Body of pancreas (tissue), 4 donors: Measurements from ENCODE around the gene ZNF592. TPM values are rescaled to one million over a fixed set of nuclear protein-coding genes. Genes with fewer than 3 reads are reported as not detected.

ENCODE experiments used
- ATAC-seq: fragments of 150-250 bp; one replicate; pipeline ENCODE4 v1.9.1; 2016
- DNase-seq, 4 donors: peaks; one replicate each; pipeline ENCODE4 v3.0.0-alpha.2; 2019
- H3K27ac ChIP-seq, 4 donors: fragments of 200-600 bp; sonication (generic); 1 replicate in 3 of 4; 2 replicates in 1 of 4; pipeline versions ENCODE4 v1.5.1 to v1.6.1; 2016 to 2019; ENCODE audit warnings: mild to moderate bottlenecking in 1 of 4, mixed read lengths in 1 of 4, moderate library complexity in 1 of 4
- H3K27me3 ChIP-seq, 2 donors: fragments of 200-600 bp; sonication (generic); one replicate each; pipeline ENCODE4 v1.6.0; 2016; ENCODE audit warnings: mild to moderate bottlenecking in 1 of 2
- H3K36me3 ChIP-seq, 2 donors: fragments of 200-600 bp; sonication (generic); replicated peaks in 1 of 2; 2 replicates each; pipeline ENCODE4 v1.5.1; 2016; ENCODE audit warnings: low read depth in 2 of 2; ENCODE audit not compliant: insufficient read depth in 1 of 2
- H3K4me1 ChIP-seq: fragments of 200-600 bp; sonication (generic); one replicate; pipeline ENCODE4 v1.6.0; 2016
- H3K4me3 ChIP-seq, 2 donors: fragments of 200-600 bp; sonication (generic); 1 replicate in 1 of 2; 2 replicates in 1 of 2; pipeline ENCODE4 v1.5.1; 2016 to 2019
- H3K9me3 ChIP-seq, 3 donors: fragments of 200-600 bp; sonication (generic); 1 replicate in 2 of 3; 2 replicates in 1 of 3; pipeline ENCODE4 v1.5.1; 2016
- POLR2A ChIP-seq, 3 donors: fragments of 450-650 bp; IDR thresholded peaks; one replicate each; pipeline ENCODE4 v1.6.1; 2016; ENCODE audit warnings: antibody characterized with exemption in 3 of 3, mild to moderate bottlenecking in 2 of 3
- WGBS, 2 donors: methylation state at CpG; one replicate each; pipeline ENCODE4 v1.1.5; 2017; 5-methylcytosine and 5-hydroxymethylcytosine counted together
- intact Hi-C: fragments of 100-400 bp; cut with DNase I; formaldehyde crosslinking; loops from one replicate; pipeline ENCODE4 v1.15.1; 2023
- total RNA-seq, 2 donors: library from RNA; depleted of rRNA; stranded (reverse); fragments of >200 nt; gene quantifications; one replicate each; pipeline ENCODE4 v1.1.0, GENCODE V29; 2016
- TF ChIP-seq, protein P1 (sequence below), 7 experiments: fragments of 450-650 bp in 4 of 7; fragments of 200-600 bp in 3 of 7; sonication (generic) in 3 of 7; IDR thresholded peaks; one replicate each; pipeline ENCODE4 v1.5.1; 2016 to 2019; ENCODE audit warnings: antibody characterized with exemption in 7 of 7

ZNF592 gene
- total RNA-seq, 2 donors from 2014 or later = 14.3 to 20.8 TPM

DNA sequence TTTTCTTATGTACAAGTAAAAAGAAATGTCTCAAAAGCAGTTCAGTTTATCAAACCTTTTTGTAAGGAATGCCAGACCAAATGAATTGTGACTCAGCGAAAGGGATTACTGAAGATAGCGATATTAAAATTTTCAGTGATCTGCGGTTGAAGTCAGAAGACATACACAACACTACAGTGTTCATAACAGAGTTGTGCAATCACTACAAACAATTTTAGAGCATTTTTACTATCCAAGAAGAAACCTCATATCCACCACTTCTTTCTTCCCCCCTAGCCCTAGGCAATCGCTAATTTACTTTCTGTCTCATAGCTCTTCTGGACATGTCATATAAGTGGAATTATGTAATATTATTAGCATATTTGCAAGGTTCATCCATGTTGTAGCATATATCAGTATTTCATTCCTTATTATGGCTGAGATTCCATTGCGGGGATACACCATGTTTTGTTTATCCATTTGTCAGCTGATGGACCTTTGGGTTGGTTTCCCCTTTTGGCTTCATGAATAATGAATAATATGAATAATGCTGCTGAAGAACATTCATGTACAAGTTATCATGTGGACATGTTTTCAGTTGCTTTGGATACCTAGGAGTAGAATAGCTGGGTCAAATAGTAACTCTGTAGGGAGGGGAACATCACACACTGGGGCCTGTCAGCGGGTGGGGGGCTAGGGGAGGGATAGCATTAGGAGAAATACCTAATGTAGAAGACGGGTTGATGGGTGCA is 45.2 kb downstream of the ZNF592 start:
- Histone ChIP-seq H3K9me3 (no peaks in the 10 kb centered on the region), H3K4me1 (no peaks in the 10 kb centered on the region), H3K4me3 (no peak overlapping the region), H3K36me3 (peaks cover 9 to 18% of the 10 kb centered on the region in 2 donors), H3K27ac (no peak overlapping the region), H3K27me3 (no peaks in the 10 kb centered on the region)
- TF ChIP-seq, protein P1, sequence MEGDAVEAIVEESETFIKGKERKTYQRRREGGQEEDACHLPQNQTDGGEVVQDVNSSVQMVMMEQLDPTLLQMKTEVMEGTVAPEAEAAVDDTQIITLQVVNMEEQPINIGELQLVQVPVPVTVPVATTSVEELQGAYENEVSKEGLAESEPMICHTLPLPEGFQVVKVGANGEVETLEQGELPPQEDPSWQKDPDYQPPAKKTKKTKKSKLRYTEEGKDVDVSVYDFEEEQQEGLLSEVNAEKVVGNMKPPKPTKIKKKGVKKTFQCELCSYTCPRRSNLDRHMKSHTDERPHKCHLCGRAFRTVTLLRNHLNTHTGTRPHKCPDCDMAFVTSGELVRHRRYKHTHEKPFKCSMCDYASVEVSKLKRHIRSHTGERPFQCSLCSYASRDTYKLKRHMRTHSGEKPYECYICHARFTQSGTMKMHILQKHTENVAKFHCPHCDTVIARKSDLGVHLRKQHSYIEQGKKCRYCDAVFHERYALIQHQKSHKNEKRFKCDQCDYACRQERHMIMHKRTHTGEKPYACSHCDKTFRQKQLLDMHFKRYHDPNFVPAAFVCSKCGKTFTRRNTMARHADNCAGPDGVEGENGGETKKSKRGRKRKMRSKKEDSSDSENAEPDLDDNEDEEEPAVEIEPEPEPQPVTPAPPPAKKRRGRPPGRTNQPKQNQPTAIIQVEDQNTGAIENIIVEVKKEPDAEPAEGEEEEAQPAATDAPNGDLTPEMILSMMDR (IDR thresholded peaks at IDR 0.05) = no peak
- no peak for TF ChIP-seq POLR2A (IDR thresholded peaks at IDR 0.05)
- intact Hi-C loops = no loop called here
- DNase-seq (no peak), ATAC-seq (no peak)
- WGBS, 2 donors = 94 to 97% methylated on average over 7 of the region's 7 CpGs

DNA sequence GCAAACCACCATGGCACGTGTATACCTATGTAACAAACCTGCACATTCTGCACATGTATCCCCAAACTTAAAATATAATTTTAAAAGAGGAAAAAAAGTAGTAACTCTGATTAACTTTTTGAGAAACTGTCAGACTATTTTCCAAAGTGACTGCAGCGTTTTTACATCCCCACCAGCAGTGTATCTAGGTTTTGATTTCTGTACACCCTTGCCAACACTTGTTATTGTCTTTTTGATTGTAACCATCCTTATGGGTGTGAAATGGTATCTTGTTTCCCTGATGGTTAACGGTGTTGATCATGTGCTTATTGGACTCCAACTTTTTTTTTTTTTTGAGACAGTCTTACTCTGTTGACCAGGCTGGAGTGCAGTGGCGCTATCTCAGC is 45.8 kb downstream of the ZNF592 start:
- no peak overlapping the region for H3K27ac ChIP-seq
- H3K27me3 ChIP-seq = no peaks in the 10 kb centered on the region
- no peaks in the 10 kb centered on the region for H3K4me1 ChIP-seq
- peaks cover 15 to 23% of the 10 kb centered on the region in 2 donors for H3K36me3 ChIP-seq
- H3K9me3 ChIP-seq = no peaks in the 10 kb centered on the region
- ATAC-seq = no peak
- no peak for TF ChIP-seq POLR2A (IDR thresholded peaks at IDR 0.05)
- TF ChIP-seq, protein P1 (IDR thresholded peaks at IDR 0.05) = no peak
- H3K4me3 ChIP-seq = no peak overlapping the region
- 92 to 97% methylated on average over 4 of the region's 4 CpGs for WGBS, 2 donors
- intact Hi-C loops = no loop called here
- no peak for DNase-seq

DNA sequence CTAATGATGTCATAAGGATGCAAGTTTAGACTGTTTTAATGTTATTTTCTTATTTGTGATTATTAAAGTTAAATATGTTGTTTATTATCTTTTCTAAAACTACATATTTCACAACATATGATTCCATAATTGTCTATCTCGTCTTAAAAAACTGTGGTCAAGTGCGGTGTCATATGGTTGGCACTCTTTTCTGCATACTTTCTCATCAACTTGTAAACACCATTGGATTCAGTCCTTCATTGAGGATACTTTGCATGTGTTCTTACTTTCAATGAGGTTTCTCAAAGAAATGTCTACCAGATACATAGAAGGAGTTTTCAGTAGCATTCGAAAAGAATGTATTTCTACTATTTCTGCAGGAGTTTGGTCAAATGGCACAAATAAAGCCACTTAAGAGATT is 46.8 kb downstream of the ZNF592 start:
- H3K36me3 ChIP-seq = peaks cover 17 to 32% of the 10 kb centered on the region in 2 donors
- ATAC-seq (no peak), DNase-seq (no peak)
- no peaks in the 10 kb centered on the region for H3K9me3 ChIP-seq
- H3K27ac ChIP-seq = no peak overlapping the region
- WGBS, 2 donors = 89 to 95% methylated on average over 3 of the region's 3 CpGs
- no peak overlapping the region for H3K4me3 ChIP-seq
- no peaks in the 10 kb centered on the region for H3K4me1 ChIP-seq
- H3K27me3 ChIP-seq = no peaks in the 10 kb centered on the region
- intact Hi-C loops = no loop called here
- TF ChIP-seq, protein P1 (IDR thresholded peaks at IDR 0.05) = no peak
- TF ChIP-seq POLR2A (IDR thresholded peaks at IDR 0.05) = no peak

DNA sequence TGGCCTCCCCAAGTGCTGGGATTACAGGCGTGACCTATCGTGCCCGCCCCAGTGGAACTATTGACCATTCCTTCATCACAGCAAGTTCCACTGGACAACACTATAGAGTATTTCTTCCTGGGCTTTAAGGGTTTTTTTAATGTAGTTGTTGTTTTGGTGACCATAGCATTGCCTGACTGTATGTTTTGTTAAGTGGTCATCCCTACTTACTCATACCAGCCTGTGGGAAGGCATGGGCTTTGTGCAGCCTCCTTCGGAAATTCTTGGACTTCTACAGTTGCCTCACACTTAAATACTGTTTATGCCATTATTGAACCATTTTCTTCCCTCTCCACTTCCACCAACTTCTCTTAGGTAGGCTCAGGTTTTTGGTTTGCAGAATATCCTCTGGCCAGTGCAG is 48.8 kb downstream of the ZNF592 start:
- intact Hi-C loops = no loop called here
- Histone ChIP-seq H3K27ac (no peak overlapping the region), H3K4me3 (no peak overlapping the region), H3K9me3 (no peaks in the 10 kb centered on the region), H3K4me1 (no peaks in the 10 kb centered on the region), H3K36me3 (peaks cover 17 to 44% of the 10 kb centered on the region in 2 donors), H3K27me3 (no peaks in the 10 kb centered on the region)
- 98 to 100% methylated on average over 4 of the region's 4 CpGs for WGBS, 2 donors
- no peak for DNase-seq
- no peak for ATAC-seq
- TF ChIP-seq, protein P1 (IDR thresholded peaks at IDR 0.05) = no peak
- no peak for TF ChIP-seq POLR2A (IDR thresholded peaks at IDR 0.05)

DNA sequence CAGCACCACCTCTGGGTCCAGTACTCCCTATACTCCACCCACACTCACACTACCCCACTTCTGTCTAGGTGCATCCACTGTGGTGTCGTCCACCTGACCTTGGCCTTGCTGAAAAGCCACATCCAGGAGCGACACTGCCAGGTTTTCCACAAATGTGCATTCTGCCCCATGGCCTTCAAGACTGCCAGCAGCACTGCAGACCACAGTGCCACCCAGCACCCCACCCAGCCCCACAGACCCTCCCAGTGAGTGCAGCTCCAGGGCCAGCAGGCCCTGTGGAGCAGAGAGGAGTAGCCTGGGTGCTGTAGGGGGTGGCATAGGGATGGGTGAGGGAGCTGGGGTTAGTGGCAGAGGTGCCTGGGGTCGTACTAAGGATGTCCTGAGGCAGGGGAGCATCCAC is 49.4 kb downstream of the ZNF592 start:
- Histone ChIP-seq H3K4me1 (no peaks in the 10 kb centered on the region), H3K9me3 (no peaks in the 10 kb centered on the region), H3K36me3 (peaks cover 17 to 48% of the 10 kb centered on the region in 2 donors), H3K4me3 (no peak overlapping the region), H3K27ac (no peak overlapping the region), H3K27me3 (no peaks in the 10 kb centered on the region)
- DNase-seq = no peak
- intact Hi-C loops = no loop called here
- 84 to 95% methylated on average over 3 of the region's 3 CpGs for WGBS, 2 donors
- no peak for TF ChIP-seq POLR2A (IDR thresholded peaks at IDR 0.05)
- TF ChIP-seq, protein P1 (IDR thresholded peaks at IDR 0.05) = no peak
- ATAC-seq = no peak
